ENCODE measurements around the gene IGSF21. TPM values are rescaled to one million over a fixed set of nuclear protein-coding genes. Genes with fewer than 3 reads are reported as not detected.

The IGSF21 gene
- total RNA-seq, 1 donor from 2014 or later: not detected

DNA sequence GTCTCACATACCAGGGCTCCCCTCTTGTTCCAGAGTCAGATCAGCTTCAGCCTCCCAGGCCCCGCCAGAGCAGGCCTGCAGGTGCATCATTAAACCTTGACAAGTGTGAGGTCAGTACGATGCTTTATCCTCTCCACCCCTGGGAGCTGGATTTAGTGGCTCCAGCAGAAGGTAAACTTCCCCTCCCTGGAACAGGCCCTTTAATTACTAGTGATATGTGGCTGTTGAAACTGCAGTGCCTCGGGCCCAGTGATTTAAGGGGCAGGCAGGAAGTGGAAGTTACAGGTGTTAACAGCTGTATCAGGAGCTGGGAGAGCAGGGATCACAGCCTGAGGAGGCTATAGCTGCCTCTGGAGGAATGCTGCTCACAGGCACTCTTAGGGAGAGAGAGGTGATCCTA lies 240.8 kb downstream of the IGSF21 start:
- no peaks in the 10 kb centered on the region for H3K27me3 ChIP-seq (ENCODE audit: control insufficient read depth, insufficient read depth, low read length)
- TF ChIP-seq, protein P1, sequence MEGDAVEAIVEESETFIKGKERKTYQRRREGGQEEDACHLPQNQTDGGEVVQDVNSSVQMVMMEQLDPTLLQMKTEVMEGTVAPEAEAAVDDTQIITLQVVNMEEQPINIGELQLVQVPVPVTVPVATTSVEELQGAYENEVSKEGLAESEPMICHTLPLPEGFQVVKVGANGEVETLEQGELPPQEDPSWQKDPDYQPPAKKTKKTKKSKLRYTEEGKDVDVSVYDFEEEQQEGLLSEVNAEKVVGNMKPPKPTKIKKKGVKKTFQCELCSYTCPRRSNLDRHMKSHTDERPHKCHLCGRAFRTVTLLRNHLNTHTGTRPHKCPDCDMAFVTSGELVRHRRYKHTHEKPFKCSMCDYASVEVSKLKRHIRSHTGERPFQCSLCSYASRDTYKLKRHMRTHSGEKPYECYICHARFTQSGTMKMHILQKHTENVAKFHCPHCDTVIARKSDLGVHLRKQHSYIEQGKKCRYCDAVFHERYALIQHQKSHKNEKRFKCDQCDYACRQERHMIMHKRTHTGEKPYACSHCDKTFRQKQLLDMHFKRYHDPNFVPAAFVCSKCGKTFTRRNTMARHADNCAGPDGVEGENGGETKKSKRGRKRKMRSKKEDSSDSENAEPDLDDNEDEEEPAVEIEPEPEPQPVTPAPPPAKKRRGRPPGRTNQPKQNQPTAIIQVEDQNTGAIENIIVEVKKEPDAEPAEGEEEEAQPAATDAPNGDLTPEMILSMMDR (IDR thresholded peaks at IDR 0.05; ENCODE audit: insufficient read depth, low read length, severe bottlenecking): no peak
- FAIRE-seq (no peak), DNase-seq (ENCODE audit: low read depth) (no peak)
- no peaks in the 10 kb centered on the region for H3K36me3 ChIP-seq (ENCODE audit: control insufficient read depth, insufficient read depth, low read length)
- no peak overlapping the region for H3K4me3 ChIP-seq (ENCODE audit: low read depth, low read length)

DNA sequence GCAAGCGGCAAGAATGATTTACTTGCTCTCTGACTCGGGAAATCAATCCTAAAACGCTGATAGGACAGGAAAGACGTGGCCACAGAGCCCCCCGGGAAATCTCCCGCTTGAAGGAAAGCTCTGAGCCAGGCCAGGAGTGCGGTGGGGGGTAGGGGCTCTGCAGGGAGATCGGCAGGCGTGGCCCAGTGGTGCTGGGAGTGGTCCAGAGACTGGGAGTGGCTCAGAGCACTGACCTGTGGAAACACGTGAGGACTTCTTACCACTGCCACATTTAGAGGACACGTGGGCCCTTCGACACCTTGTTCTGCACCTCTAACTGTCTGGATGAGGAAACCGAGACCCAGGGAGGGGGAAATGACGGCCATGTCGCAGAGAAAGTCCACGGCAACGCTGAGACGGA lies 243.1 kb downstream of the IGSF21 start:
- DNase-seq (ENCODE audit: low read depth) (no peak), FAIRE-seq (no peak)
- no peak overlapping the region for H3K4me3 ChIP-seq (ENCODE audit: low read depth, low read length)
- no peaks in the 10 kb centered on the region for H3K27me3 ChIP-seq (ENCODE audit: control insufficient read depth, insufficient read depth, low read length)
- TF ChIP-seq, protein P1 (IDR thresholded peaks at IDR 0.05; ENCODE audit: insufficient read depth, low read length, severe bottlenecking): no peak
- no peaks in the 10 kb centered on the region for H3K36me3 ChIP-seq (ENCODE audit: control insufficient read depth, insufficient read depth, low read length)

DNA sequence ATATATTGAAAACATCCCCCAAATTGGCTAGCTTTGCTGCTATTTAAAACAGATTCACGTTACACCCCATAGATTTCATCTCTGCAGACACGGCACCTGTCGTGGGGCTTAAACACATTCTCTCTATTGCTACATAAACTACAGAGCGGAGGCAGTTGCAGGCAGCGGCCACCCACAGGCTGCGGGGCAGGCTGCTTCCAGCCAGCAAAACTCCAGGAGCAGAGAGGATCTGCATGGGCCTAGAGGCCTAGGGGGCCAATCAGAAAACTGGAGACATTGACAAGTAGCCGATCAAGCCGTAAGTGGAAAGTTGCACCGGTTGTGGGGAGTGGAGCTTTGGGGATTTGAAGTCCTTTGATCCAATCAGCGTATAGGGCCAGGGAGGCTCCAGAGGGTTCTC lies 244.1 kb downstream of the IGSF21 start:
- TF ChIP-seq, protein P1 (IDR thresholded peaks at IDR 0.05; ENCODE audit: insufficient read depth, low read length, severe bottlenecking): no peak
- H3K27me3 ChIP-seq (ENCODE audit: control insufficient read depth, insufficient read depth, low read length): no peaks in the 10 kb centered on the region

DNA sequence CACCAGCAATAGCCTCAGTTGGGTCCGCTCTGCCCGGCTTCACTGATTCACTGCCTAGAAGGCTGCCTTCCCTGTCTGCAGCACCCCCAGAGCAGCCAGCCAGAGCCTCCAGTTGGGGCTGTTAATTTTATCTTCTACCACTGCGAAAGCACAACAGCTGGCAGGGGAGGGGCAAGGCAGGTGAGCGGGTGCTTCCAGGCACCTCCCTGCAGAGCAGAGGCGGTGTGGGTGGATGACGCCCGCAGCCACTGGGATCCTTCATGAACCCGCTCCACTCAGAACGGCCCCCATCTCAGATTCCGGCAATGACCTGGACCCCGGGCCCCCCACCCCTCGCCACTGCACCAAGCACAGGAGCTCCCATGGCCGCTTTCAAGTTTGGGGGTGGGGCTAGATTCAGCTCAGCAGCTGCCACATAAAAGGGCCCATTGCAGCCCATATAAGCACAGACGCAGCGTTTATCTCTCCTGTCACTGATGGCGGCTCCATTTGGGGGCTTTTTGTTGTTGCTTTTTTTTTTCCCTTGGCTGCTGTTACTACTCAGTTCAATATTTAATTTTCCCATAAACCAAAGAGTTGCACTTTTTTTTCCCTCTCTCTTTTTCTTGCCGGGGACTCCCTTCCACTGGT lies 245.2 kb downstream of the IGSF21 start:
- no peaks in the 10 kb centered on the region for H3K36me3 ChIP-seq (ENCODE audit: control insufficient read depth, insufficient read depth, low read length)
- no peaks in the 10 kb centered on the region for H3K27me3 ChIP-seq (ENCODE audit: control insufficient read depth, insufficient read depth, low read length)
- TF ChIP-seq, protein P1 (IDR thresholded peaks at IDR 0.05; ENCODE audit: insufficient read depth, low read length, severe bottlenecking): no peak
- FAIRE-seq (no peak), DNase-seq (ENCODE audit: low read depth) (no peak)
- no peak overlapping the region for H3K4me3 ChIP-seq (ENCODE audit: low read depth, low read length)

More for the DNA sequence above, 244.1 kb downstream of the IGSF21 start:
- H3K36me3 ChIP-seq (ENCODE audit: control insufficient read depth, insufficient read depth, low read length): no peaks in the 10 kb centered on the region
- no peak overlapping the region for H3K4me3 ChIP-seq (ENCODE audit: low read depth, low read length)
- DNase-seq (ENCODE audit: low read depth) (no peak), FAIRE-seq (no peak)

DNA sequence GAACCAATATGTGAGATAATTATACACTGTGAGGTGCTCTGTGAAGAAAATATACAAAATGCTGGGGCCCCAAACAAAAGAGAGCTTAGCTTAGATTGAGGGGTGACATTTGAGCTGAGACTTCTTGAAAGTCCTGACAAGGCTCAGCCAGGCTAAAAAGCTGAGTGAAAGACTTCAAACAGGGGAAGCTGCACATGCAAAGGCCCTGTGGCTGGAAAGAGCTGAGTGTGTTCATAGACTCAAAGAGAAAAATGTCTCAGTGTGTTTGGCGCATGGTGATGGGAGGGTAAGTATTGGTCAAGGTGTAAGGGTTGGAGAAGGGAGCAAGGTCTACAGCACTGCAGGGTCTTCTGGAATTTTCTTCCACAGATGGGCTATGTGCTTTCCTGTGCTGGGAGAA lies 245.9 kb downstream of the IGSF21 start:
- Histone ChIP-seq H3K4me3 (ENCODE audit: low read depth, low read length) (no peak overlapping the region), H3K36me3 (ENCODE audit: control insufficient read depth, insufficient read depth, low read length) (no peaks in the 10 kb centered on the region), H3K27me3 (ENCODE audit: control insufficient read depth, insufficient read depth, low read length) (no peaks in the 10 kb centered on the region)
- no peak for FAIRE-seq
- TF ChIP-seq, protein P1 (IDR thresholded peaks at IDR 0.05; ENCODE audit: insufficient read depth, low read length, severe bottlenecking): no peak
- no peak for DNase-seq (ENCODE audit: low read depth)

DNA sequence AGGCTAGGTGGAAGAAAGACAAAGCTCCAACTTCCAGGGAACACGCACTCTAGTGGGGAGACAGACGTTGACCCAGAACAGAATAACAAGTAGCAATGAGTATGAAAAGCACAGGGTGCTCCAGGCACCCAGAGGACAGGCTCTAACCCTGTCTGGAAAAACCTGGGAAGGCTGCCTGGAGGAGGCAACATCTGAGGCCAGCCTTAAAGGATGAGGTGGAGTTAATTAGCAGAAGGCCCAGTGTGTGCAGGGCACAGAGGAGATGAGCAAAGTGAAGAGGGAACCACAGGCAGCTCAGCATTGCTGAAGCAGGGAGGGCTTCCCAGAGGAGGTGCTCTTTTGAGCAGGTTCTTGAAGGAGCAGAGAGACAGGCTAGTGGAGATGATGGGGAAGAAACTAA lies 246.4 kb downstream of the IGSF21 start:
- DNase-seq (ENCODE audit: low read depth) (no peak), FAIRE-seq (no peak)
- H3K27me3 ChIP-seq (ENCODE audit: control insufficient read depth, insufficient read depth, low read length): no peaks in the 10 kb centered on the region
- TF ChIP-seq, protein P1 (IDR thresholded peaks at IDR 0.05; ENCODE audit: insufficient read depth, low read length, severe bottlenecking): no peak
- H3K4me3 ChIP-seq (ENCODE audit: low read depth, low read length): no peak overlapping the region
- H3K36me3 ChIP-seq (ENCODE audit: control insufficient read depth, insufficient read depth, low read length): no peaks in the 10 kb centered on the region
